ENCODE results near the gene GOLGA3.

DNA sequence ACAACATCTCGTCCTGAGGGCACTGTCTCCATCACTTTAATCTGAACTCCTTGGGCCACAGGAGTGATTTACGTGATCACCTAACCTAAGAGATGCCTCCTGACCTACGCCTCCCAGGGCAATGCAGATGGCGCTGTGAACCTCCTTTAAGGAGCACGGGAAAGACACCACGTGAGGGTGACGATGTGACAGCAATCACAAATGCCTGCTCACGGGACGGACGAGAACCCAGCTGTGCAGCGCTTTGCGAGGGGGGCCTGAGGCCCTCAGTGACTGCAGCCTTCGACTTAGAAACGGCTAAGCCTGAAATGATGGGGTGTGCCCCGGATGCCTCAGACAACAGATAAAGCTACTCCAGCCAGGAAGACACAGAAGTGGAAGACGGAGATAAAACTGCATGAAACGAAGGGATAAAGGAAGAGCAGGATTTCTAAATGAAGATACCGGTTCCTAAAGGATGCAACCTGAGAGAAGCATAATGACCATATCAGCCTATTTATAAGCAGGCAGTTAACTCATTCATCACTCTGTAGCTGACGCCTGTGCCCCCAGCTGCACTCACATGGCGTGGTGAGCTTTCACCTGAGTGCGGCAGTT is 13.9 kb upstream of the GOLGA3 start:
- TF ChIP-seq POLR2A (IDR thresholded peaks at IDR 0.05): no peak
- TF ChIP-seq, protein P1, sequence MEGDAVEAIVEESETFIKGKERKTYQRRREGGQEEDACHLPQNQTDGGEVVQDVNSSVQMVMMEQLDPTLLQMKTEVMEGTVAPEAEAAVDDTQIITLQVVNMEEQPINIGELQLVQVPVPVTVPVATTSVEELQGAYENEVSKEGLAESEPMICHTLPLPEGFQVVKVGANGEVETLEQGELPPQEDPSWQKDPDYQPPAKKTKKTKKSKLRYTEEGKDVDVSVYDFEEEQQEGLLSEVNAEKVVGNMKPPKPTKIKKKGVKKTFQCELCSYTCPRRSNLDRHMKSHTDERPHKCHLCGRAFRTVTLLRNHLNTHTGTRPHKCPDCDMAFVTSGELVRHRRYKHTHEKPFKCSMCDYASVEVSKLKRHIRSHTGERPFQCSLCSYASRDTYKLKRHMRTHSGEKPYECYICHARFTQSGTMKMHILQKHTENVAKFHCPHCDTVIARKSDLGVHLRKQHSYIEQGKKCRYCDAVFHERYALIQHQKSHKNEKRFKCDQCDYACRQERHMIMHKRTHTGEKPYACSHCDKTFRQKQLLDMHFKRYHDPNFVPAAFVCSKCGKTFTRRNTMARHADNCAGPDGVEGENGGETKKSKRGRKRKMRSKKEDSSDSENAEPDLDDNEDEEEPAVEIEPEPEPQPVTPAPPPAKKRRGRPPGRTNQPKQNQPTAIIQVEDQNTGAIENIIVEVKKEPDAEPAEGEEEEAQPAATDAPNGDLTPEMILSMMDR (IDR thresholded peaks at IDR 0.05): no peak
